OCI-LY1 (cell line): ENCODE measurements around the gene CDH4.

Experiments used
- H2AFZ ChIP-seq: fragments of 200-600 bp; sonication (generic), shearing (Covaris generic); 2 replicates; pipeline ENCODE4 v1.6.0; 2014; ENCODE audit warnings: antibody characterized with exemption, mild to moderate bottlenecking, low read length
- H3F3A ChIP-seq: fragments of 200-600 bp; sonication (generic), shearing (Covaris generic); 2 replicates; pipeline ENCODE4 v1.6.0; 2014; ENCODE audit warnings: mild to moderate bottlenecking, antibody characterized with exemption, low read length, moderate library complexity; ENCODE audit not compliant: insufficient read depth
- H3K27ac ChIP-seq: fragments of 200-600 bp; sonication (generic); 2 replicates; pipeline ENCODE4 v1.5.1; 2014; ENCODE audit warnings: low read length, mixed run types, mild to moderate bottlenecking, low read depth; ENCODE audit not compliant: poor library complexity, severe bottlenecking
- H3K27me3 ChIP-seq: fragments of 200-600 bp; sonication (generic); 2 replicates; pipeline ENCODE4 v1.6.0; 2014; ENCODE audit warnings: antibody characterized with exemption, mild to moderate bottlenecking, low read length, moderate library complexity; ENCODE audit not compliant: insufficient read depth
- H3K36me3 ChIP-seq: fragments of 200-600 bp; sonication (generic); 2 replicates; pipeline ENCODE4 v1.6.1; 2014; ENCODE audit warnings: mild to moderate bottlenecking, antibody characterized with exemption, low read length, moderate library complexity, mixed read lengths; ENCODE audit not compliant: insufficient read depth
- H3K4me1 ChIP-seq: fragments of 200-600 bp; sonication (generic); 2 replicates; pipeline ENCODE4 v1.5.1; 2014; ENCODE audit warnings: mild to moderate bottlenecking, low read length, moderate library complexity; ENCODE audit not compliant: insufficient read depth, severe bottlenecking
- H3K4me2 ChIP-seq: fragments of 200-600 bp; sonication (generic), shearing (Covaris generic); 2 replicates; pipeline ENCODE4 v1.6.1; 2014; ENCODE audit warnings: low read length
- H3K4me3 ChIP-seq: fragments of 200-600 bp; sonication (generic); 2 replicates; pipeline ENCODE4 v1.5.1; 2014; ENCODE audit warnings: low read length, low read depth, mild to moderate bottlenecking, mixed read lengths; ENCODE audit not compliant: poor library complexity, severe bottlenecking
- H3K79me2 ChIP-seq: fragments of 200-600 bp; shearing (Covaris generic); 2 replicates; pipeline ENCODE4 v1.6.1; 2016; ENCODE audit warnings: mixed run types, low read length, mixed read lengths; ENCODE audit not compliant: insufficient read depth
- H3K9ac ChIP-seq: fragments of 200-600 bp; sonication (generic), shearing (Covaris generic); 2 replicates; pipeline ENCODE4 v1.6.1; 2014; ENCODE audit warnings: mild to moderate bottlenecking, low read length, mixed read lengths
- H3K9me2 ChIP-seq: fragments of 200-600 bp; sonication (generic), shearing (Covaris generic); 2 replicates; pipeline ENCODE4 v1.6.1; 2014; ENCODE audit warnings: low read depth, mild to moderate bottlenecking, low read length, mixed read lengths
- H3K9me3 ChIP-seq: fragments of 200-600 bp; shearing (Covaris generic); 2 replicates; pipeline ENCODE4 v1.6.1; 2014; ENCODE audit warnings: low read length, mixed read lengths
- H4K20me1 ChIP-seq: fragments of 200-600 bp; sonication (generic), shearing (Covaris generic); 2 replicates; pipeline ENCODE4 v1.6.0; 2016; ENCODE audit warnings: mild to moderate bottlenecking, low read length; ENCODE audit not compliant: insufficient read depth
- CTCF ChIP-seq: fragments of 200-600 bp; sonication (generic), shearing (Covaris generic); IDR thresholded peaks from 2 replicates; pipeline ENCODE4 v1.5.1; 2017; ENCODE audit warnings: mild to moderate bottlenecking, antibody characterized with exemption, low read length, moderate library complexity, mixed read lengths
- EZH2 ChIP-seq: fragments of 200-600 bp; sonication (generic), shearing (Covaris generic); IDR thresholded peaks from 2 replicates; pipeline ENCODE4 v1.8.0; 2017; ENCODE audit warnings: borderline replicate concordance, mixed run types, mild to moderate bottlenecking, antibody characterized with exemption, low read length, moderate library complexity, mixed read lengths

The CDH4 gene

GRCh38 chr20:61515922-61516321 lies 263.9 kb downstream of the CDH4 start:
- no peak overlapping the region for H2AFZ ChIP-seq
- H3K27me3 ChIP-seq, result peaks cover 4% of the 10 kb centered on the region; the same call in 1 of the 2 replicates
- no peaks in the 10 kb centered on the region for H3K9me3 ChIP-seq
- no peaks in the 10 kb centered on the region for H3K36me3 ChIP-seq
- no peaks in the 10 kb centered on the region for H3K79me2 ChIP-seq
- TF ChIP-seq CTCF (no peak), EZH2 (no peak)
- no peak overlapping the region for H3K27ac ChIP-seq
- H3K9ac ChIP-seq, result no peak overlapping the region
- no peaks in the 10 kb centered on the region for H3F3A ChIP-seq
- no peak overlapping the region for H3K4me2 ChIP-seq
- no peaks in the 10 kb centered on the region for H4K20me1 ChIP-seq
- no peaks in the 10 kb centered on the region for H3K4me1 ChIP-seq
- H3K4me3 ChIP-seq, result no peak overlapping the region
- no peaks in the 10 kb centered on the region for H3K9me2 ChIP-seq

GRCh38 chr20:61516346-61517208 lies 264.5 kb downstream of the CDH4 start:
- no peaks in the 10 kb centered on the region for H3K4me1 ChIP-seq
- no peaks in the 10 kb centered on the region for H3K9me3 ChIP-seq
- no peak overlapping the region for H3K4me3 ChIP-seq
- H3F3A ChIP-seq, result no peaks in the 10 kb centered on the region
- H3K4me2 ChIP-seq, result no peak overlapping the region
- peaks cover 4% of the 10 kb centered on the region; the same call in 1 of the 2 replicates for H3K27me3 ChIP-seq
- no peaks in the 10 kb centered on the region for H3K9me2 ChIP-seq
- H2AFZ ChIP-seq, result no peak overlapping the region
- no peaks in the 10 kb centered on the region for H3K79me2 ChIP-seq
- no peaks in the 10 kb centered on the region for H4K20me1 ChIP-seq
- no peak overlapping the region for H3K27ac ChIP-seq
- no peaks in the 10 kb centered on the region for H3K36me3 ChIP-seq
- H3K9ac ChIP-seq, result no peak overlapping the region
- TF ChIP-seq EZH2 (no peak), CTCF (no peak)

GRCh38 chr20:61517419-61517818 lies 265.4 kb downstream of the CDH4 start:
- no peaks in the 10 kb centered on the region for H3K79me2 ChIP-seq
- H3K4me1 ChIP-seq, result no peaks in the 10 kb centered on the region
- peaks cover 4% of the 10 kb centered on the region; the same call in 1 of the 2 replicates for H3K27me3 ChIP-seq
- no peaks in the 10 kb centered on the region for H3F3A ChIP-seq
- no peaks in the 10 kb centered on the region for H4K20me1 ChIP-seq
- H3K9me2 ChIP-seq, result no peaks in the 10 kb centered on the region
- no peak overlapping the region for H3K27ac ChIP-seq
- no peak overlapping the region for H3K9ac ChIP-seq
- no peaks in the 10 kb centered on the region for H3K36me3 ChIP-seq
- no peak overlapping the region for H2AFZ ChIP-seq
- no peak overlapping the region for H3K4me3 ChIP-seq
- no peak for TF ChIP-seq CTCF
- TF ChIP-seq EZH2, result no peak
- H3K9me3 ChIP-seq, result no peaks in the 10 kb centered on the region
- no peak overlapping the region for H3K4me2 ChIP-seq
